HL-60/S4 treated with retinoic acid at 250 ng/mL for 4 days and 3 days (cell line): ENCODE measurements around the gene BCAS1.

Source experiments
- in situ Hi-C: fragments of 300-500 bp; cut with MboI; formaldehyde crosslinking; loops from 2 replicates; pipeline ENCODE4 v1.7.0; 2022; ENCODE audit warnings: low sequenced_read_pairs

BCAS1 gene

DNA sequence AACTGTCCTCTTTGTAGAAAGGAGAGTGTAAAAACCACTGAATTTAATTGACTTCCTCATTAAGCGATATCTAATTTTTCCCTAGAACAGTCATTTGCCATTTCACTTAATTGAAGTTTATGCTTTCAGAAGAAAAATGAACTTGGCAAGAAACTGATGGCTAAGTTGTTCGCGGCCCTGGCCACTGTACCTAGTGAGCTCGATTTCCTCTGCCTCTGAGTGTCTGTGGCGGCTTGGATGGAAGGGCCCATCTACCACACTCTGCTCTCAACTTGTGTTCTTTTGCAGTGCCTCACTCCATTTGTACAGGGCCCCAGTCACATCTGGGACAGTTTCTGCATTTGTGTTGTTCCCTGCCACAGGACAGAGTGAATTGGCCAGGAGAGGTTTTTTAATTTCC lies 102.9 kb downstream of the BCAS1 start:
- in situ Hi-C loops = no loop called here

DNA sequence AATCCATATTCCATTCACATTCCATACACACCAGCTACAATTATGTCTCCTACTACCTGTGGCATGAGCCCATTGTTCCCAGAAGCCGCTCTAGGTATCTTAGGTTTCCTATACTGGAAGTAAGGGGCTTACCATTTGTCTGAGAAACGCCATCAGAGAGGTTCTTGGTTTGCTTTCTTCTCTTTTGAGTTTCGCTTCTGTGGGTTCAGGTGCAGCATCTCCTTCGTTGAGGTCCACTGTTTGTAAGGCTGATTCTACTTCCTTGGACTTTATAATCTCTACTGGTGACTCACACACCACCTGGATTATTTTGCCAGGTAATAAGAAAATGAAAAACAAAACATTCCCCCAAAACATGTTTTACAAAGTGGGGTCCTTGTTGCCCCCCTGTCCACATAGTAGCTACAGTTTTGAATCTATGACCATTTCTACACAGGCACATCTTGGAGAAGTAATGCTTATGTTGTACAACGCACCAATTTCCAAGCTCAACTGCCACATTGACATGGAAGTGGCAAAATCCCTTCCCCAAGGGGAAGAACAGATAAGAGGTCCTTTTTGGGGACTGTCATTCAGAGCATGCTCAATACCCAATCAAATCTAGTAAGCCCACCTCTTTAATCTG lies 103.5 kb downstream of the BCAS1 start:
- in situ Hi-C loops = no loop called here

DNA sequence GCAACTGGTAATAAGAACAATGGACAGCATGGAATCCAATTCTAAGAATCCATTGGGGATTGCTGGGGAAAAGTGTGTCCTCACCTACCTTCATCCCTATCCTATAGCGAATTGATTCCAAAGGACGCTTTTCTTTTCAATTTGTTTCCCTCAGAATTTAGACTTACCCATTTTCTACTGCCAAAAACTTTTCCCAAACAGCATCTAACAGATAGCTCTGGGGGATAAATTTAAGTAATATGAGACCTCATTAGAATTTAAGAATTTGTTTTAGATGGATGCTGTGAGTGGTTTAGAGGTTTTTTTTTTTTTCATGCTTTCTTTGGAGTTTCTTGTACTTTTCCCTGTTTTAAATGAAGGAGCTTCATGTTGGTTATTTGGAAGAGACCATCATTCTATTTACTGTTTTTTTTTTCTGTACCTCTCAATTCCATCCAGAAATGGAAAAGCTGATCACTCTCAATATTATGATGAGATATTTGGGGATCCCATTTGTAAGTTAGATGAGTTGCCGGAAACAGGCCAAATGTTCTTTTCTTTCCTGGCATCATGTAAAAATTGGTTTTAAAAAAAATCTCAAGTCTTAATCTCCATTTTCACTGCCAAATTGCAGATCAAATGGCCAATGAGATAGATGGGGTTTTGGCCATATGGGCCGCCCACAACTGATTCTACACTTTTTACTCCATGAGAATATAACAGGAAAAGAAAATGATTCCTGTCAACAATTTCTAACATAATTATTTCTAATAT lies 105.7 kb downstream of the BCAS1 start:
- in situ Hi-C loops = no loop called here

DNA sequence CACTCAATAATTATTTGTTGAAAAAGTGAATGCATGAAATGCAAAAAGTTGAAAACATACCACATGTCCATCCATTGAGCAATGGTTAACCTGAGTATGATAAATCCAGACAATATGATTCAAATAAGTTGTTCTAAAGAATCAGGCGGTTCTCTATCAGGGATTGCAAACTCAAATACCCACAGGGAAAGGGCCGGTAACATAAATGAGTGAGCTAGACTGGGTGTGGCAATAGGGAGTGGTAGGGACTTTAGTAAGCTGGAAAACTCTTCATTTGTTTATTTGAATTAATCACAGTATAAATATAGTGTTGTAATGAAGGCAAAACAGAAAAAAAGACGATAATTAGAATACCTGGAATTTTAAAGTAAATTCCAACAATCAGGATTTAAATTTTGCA lies 106.3 kb downstream of the BCAS1 start:
- in situ Hi-C loops = no loop called here

DNA sequence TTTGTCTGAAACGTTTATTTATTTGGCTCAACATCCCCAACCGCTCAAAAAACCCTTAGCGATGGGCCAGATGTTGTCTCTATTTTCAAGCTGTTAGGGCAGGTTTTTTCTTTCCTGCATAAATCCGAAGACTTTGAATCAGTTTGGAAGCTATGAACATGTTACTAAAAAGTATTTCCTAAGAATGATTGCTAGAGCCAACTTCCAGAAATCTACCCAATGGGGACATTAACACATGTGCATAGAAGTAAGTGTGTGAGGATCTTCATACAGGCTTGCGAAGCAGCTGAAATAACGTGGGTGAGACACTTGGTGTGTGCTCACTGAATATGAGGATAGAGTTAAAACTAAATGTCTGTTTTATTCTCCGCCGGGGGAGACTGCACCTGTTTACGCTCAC lies 106.8 kb downstream of the BCAS1 start:
- in situ Hi-C loops = no loop called here

DNA sequence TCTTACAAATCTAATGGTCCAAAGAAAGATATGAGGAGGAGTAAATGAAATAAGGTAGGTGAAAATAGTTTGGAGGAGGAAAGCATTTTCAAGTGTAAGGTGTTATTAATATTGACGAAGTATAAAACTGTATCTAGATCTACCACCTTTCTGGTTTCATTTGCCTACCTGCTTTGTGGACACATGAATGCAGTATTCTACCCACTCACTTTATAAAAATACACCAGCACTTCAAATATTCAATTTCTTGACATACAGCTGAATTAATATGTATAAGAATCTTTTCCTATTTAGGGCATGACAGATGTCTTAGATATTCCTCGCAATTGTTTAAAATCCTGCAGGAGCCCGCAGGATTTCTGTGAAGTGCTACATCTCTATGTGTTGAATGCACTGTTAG lies 108.0 kb downstream of the BCAS1 start:
- in situ Hi-C loops = no loop called here

DNA sequence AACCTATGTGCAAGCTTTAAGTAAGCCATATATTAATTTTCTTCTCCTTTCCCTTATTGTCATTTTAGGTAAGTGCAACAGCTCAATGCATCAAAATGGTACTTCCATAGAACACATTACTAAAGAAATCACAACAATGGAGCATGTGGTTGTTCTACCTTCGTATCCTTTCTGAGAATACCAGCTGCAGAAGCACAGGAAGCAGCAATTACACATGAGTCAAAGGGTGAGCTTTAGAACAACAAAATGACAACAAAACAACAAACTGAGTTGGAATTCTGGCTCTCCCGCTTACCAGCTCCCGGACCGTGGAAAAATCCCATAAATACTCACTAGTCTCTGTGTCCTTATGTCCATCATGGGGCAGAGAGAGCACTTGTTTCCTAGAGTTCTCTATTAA lies 108.9 kb downstream of the BCAS1 start:
- in situ Hi-C loops = no loop called here

DNA sequence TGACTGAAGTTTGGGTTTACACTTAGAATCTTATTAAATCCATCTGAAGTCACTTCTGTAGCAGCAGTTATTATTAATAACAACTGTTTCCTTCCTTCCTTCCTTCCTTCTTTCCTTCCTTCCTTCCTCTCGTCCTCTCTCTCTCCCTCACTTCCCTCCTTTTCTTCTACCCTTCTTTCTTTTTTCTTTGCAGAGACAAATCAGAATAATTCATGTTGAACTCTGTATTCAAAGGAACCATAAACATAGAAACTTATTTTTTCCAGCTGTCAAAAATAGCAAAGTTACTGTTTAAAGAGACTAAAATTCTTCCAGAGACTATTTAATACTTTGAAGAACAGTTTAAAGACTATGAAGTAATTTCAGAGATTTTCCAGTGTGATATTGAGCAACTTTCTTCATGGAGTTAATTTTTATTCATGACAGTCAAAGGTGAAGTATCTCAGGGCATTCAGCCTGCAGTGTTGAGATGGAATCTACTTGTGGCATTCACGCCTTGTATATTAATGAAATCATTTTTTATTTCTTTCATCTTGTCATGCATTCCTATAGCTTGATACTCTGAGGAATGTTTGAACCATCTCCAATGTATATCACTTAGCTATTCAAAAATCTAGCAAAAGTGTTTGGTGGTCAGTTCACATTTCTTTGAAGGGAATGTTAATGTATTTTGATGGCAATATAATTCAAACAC lies 109.7 kb downstream of the BCAS1 start:
- in situ Hi-C loops = no loop called here

DNA sequence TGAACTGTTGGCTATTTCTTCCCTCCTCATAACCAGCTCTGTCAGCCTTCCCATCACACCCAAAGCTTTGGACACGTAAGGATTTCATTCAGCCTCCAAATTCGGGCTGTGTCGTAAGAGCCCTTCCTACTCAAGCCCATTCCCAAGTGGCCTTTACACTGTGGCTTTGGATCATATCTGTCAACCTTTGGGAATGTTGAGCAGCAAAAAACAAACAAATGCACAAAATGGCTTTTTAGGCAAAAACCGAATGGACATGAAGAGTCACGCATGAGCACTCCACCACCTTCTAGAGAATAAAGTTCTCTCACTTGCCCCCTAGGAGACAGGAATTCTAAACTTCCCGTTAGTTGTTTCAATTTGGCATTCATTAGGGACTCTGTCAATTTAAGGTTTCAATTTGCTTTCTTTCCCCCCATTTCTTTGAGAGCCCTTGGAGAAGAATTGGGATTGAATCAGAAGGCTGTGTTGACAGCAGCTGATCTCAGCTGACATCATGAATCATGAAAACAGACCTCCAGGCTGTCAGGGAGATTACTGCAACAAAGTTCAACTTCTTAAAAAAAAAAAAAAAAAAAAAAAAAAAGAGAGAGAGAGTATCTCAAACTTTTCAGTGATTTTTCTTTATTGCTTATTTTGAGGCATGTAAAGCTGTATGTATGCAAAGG lies 110.3 kb downstream of the BCAS1 start:
- in situ Hi-C loops = no loop called here

DNA sequence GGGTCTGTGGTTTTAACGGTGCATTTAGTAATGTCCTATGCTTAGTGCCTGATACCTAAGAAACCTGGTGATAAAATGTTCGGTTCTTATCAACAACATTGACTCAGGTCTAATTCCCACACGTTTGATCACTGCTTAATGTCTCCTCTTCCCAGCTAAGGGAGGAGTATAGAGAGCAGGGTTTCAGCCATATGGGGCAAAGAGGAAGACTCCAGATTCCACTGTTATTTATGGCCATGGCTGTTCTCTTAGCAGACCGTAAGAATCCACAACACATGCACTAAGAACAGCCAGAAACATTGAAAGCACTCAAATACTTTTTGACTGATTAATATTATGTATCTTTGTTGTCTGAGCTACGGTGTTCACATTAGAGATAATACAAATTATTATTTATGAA lies 112.1 kb downstream of the BCAS1 start:
- in situ Hi-C loops = no loop called here

DNA sequence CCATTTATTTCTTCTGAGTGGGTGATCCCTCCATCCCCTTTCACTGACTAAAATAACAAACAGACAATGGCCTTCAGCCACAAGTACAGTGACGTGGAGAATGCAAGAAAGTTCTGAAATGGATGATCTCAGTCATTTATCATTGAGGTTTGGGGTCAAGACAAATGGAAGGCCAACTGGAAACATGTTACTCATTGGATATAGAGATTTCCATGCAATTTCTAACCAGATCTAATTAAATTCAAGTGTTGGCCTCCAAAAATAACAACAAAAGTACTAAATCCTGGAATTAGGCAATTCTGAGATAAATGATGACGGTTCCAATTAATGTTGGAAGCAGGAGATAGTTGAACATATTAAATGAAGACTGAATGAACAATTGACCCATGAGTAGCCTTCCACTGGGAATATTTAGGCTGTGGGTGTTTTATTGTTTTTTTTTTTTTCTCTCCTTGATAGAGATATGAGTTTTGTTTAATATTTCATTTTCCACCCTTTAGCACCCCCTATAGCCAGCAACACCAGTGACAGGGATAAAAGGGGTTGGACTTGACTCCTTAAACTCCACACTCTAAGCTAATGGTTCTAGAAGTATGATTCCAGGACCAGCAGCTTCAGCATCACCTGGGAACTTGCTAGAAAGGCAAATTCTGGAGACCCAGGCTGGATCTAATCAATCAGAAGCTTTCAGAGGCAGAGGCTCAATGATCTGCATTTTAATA lies 112.8 kb downstream of the BCAS1 start:
- in situ Hi-C loops = no loop called here

DNA sequence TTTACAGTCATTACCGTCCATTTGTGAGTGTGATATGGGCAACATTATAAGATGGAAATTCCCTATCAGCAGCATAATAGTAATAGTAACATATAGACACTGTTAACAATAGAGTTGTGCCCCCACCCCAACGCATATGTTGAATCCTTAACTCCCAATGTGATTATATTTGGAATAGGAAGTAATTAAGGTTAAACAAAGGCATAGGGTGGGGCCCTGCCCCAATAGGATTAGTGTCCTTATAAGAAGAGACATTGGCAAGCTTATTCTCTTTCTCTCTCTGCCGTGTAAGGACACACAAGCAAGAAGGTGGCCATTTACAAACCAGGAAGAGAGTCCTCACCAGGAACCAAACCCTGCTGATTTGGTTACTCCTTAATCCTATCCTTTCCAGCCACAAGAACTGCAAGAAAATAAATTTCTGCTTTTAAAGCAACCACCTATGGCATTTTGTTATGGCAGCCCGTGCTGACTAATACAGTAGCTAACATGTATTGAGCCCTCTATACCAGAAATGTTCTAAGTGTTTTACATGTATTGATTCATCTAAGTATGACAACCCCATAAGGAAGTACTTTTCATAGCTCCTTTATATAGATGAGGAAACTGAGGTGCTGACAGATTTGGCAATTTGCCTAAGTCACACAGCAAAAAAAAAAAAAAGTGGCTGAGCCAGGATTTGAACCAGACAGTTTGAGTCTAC lies 114.2 kb downstream of the BCAS1 start:
- in situ Hi-C loops = no loop called here

DNA sequence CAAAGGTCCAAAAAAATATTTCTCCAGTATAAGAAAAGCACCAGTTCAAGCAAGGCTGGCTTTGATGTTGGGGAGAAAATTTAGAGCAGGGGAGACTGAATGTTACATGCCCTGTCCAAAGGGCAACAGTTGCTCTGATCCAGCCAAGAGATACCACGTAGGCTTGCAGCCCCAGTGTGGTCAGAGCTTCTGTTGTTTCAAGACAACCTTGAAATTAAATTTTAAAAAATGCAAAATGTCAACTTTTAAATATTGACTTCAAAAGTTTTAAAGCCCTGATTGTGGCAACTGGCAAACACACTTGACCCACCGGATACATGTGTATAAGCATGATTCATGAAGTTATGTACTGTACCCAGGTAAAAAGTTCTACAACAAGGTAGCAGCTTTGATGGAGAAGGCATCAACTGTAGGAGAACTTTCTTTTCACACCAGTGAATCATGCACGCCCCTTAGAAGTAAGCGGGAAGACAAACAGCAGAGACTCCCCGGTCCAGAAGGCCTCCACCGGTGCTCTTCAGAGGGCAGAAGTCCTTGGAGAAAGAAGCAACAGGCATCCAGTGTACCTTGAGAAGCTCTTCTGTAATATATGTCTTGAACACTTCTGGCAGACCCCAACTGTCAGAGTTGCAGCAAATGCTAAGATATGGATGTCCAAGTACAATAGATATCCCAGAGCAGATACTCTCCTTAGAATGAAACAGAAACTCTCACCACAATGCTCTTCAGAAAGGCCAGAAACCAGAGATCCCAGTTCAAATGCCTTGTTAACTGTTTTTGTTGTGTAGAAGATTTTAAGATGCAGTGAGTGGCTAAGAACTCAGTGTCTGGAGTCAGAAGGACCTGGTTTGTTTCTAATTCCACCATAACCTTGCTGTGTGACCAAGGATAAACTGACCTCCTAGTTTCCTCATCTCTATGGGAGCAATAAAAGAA lies 115.4 kb downstream of the BCAS1 start:
- in situ Hi-C loops = no loop called here

DNA sequence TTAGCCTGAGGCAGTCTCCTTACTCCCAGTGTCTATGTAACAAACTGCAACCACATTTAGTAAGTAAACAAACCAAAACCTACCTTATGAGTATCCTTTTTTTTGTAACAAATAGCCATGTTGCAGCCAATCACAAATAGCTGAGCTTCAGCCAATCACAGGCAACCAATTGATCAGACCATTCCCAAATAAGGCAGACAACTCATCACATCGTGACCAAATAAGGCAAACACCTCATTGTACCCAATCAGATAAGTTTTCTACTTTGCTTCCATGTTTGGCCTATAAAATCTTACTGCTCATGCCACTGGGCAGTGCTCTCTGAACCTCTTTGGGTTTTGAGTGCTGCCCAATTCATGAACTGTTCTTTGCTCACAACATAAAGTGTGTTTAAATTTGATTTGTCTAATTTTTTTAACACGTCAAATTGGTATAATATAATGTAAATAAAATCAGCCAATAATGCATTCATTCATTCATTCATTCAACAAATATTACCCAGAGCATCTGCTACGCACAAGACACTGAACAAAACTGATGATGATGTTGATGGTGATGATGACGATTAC lies 117.8 kb downstream of the BCAS1 start:
- in situ Hi-C loops = no loop called here

DNA sequence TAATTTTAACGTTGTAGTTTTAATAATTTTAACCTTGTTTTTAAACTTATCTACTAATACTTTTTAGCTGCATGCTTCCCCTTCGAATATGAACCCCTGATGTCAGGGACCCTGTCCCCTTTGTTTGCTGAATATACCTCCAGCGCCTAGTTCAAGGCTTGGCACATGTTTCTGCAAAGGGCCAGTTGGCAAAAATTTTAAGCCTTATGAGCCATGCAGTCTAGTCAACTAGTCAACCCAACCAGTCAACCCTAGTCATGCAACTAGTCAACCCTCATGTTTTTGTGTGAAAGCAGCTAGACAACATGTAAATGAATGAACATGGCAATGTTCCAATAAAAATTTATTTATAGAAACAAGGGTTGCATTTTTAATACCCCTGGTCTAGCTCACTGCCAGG lies 119.8 kb downstream of the BCAS1 start:
- in situ Hi-C loops = no loop called here

DNA sequence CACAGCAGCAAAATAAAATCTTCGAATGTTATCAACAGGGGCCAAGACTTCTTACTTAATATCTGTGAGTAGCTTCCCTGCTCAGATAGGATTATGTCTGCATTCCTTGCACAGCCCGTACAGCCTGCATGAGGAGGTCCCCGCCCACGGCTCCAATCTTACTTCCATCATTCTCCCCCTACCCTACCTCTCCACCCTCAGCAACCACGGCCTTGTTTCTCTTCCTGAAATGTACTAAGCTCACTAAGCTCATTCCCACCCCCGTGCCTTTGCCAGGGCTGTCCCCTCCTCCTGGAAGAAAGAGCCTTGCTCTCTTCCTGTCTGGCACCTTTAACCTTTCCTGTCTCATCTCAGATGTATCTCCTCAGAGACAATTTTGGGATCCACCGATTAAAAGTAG lies 120.4 kb downstream of the BCAS1 start:
- in situ Hi-C loops = no loop called here

DNA sequence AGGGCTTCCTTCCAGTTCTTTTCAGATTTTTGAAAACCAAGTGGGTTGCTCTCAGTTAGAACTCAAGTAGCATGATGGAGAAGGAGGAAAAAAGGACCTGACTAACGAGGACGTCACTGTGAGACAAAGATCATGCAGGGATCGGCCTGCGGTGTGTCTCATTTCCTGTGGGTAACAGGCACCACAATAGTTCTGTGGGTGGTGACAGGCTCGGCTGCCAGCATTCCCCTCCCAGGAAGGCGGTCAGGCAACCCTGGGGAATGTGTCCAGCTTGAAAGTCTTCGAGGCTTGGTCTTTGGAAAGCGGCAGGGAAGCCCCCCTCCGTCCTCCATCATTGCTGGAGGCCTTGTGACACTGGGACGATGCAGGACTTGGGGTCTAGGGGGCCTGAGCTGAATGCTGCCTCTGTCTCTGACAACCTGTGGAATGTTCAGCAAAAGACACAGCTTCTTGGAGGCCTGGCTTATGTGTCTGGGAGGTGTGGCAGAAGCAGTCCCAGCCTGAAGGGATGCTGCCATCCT lies 121.0 kb downstream of the BCAS1 start:
- in situ Hi-C loops = no loop called here

DNA sequence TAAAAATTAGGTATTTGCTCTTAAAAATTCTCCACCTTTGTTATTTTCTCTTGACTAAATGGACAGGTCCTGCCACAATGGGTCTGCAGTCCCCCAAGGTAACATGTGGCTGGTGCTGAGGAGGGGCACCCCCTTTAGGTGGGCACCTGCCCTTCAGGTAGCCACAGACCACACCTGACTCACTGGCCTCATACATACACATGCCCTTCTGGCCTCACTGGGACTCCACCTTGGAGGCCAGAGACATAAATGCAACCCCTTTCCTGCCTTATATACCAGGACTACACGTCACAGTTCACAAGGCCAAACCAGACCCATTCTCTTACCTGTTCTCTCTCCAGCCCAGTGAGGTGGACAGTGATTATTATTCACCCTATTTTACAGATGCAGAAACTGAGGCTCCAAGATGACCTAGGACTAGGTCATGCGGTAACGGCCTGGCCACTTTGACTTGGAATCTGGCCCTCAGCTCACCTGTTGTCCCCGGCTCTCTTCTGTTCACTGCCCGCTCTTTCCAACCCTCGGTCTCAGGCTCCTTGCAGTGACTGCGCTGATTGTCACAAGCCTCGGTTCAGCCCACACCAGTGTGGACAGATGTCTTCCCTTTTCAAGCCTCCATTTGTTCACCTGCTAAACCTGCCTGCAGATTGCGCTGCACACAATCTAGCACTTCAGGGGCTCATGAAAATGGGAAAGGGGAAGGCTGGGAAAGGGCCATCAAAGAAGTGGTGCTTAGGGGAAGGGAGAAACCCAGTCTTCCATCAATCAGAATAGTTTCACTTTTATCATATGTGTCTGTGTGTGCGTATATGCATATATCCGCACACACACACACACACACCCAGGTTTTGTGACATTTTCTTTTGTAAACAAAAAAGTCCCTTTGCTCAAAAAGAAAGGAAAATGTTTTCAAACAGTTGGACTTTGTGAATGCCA lies 121.7 kb downstream of the BCAS1 start:
- in situ Hi-C loops = no loop called here
